ENCODE results near the gene HINFP. TPM values are rescaled to one million over a fixed set of nuclear protein-coding genes. Genes with fewer than 3 reads are reported as not detected.
A peak's percentile ranks its signal among the peaks of the same experiment; 100 is the strongest.

HINFP gene
- total and polyA plus RNA-seq, 9 of the 15 experiments (the other 6 are each of a cell fraction or from before 2014, with no cell fraction given): 13.8 to 34.1 (median 22.5) TPM

DNA sequence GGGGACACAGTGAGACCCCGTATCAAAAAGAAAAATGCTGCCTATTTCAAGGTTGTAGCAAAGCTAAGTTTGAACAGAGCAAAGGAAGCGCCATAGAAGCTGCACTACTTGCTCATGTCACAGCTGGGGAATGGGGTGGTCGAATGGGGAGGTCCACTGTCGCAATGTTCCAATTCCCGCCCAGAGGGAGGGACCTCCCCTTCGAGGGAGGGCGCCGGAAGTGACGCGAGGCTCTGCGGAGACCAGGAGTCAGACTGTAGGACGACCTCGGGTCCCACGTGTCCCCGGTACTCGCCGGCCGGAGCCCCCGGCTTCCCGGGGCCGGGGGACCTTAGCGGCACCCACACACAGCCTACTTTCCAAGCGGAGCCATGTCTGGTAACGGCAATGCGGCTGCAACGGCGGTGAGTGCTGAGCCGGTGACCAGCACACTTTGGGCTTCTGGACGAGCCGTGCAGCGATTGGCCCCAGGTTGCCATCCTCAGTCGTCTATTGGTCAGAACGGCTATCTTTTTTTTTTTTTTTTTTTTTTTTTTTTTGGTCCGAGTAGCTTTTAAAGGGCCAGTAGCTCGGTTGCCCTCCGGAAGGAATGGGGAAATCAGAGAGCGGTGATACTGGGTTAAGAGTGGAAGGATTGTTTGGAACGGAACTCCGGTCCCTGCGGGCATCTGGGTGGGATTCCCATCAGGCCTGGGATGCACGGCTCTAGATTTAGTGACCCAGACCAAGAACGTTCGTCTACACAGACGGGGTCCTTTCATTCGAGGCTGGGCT, 36.5 kb upstream of the HINFP start, which contains the start of gene HMBS (continued):
- TF ChIP-seq NFYB (IDR thresholded peaks at IDR 0.05; ENCODE audit: extremely low read depth, insufficient read length) (peak; percentile 77), NELFE (IDR thresholded peaks at IDR 0.05; ENCODE audit: insufficient read depth, insufficient read length) (no peak), ZNF766 (CRISPR knock-in tag; conservative IDR thresholded peaks at IDR 0.05) (no peak), HNRNPUL1 (IDR thresholded peaks at IDR 0.05; ENCODE audit: low read length) (no peak), ZNF717 (CRISPR knock-in tag; IDR thresholded peaks at IDR 0.05) (no peak), ZNF77 (CRISPR knock-in tag; IDR thresholded peaks at IDR 0.05) (no peak), RAD21 (CRISPR knock-in tag; conservative IDR thresholded peaks at IDR 0.05 in 1 of 2, IDR thresholded peaks at IDR 0.05 in 1 of 2) (0 out of 4 replicates have a peak, but pooled peaks of 1 of the 2 experiments have one; percentile 6), POLR2H (tag; IDR thresholded peaks at IDR 0.05; ENCODE audit: low read depth) (peak; percentile 85)
- TF ChIP-seq, protein P1, sequence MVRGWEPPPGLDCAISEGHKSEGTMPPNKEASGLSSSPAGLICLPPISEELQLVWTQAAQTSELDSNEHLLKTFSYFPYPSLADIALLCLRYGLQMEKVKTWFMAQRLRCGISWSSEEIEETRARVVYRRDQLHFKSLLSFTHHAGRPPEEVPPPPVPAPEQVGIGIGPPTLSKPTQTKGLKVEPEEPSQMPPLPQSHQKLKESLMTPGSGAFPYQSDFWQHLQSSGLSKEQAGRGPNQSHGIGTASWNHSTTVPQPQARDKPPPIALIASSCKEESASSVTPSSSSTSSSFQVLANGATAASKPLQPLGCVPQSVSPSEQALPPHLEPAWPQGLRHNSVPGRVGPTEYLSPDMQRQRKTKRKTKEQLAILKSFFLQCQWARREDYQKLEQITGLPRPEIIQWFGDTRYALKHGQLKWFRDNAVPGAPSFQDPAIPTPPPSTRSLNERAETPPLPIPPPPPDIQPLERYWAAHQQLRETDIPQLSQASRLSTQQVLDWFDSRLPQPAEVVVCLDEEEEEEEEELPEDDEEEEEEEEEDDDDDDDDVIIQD (CRISPR knock-in tag; IDR thresholded peaks at IDR 0.05): no peak
- TF ChIP-seq, protein P2, sequence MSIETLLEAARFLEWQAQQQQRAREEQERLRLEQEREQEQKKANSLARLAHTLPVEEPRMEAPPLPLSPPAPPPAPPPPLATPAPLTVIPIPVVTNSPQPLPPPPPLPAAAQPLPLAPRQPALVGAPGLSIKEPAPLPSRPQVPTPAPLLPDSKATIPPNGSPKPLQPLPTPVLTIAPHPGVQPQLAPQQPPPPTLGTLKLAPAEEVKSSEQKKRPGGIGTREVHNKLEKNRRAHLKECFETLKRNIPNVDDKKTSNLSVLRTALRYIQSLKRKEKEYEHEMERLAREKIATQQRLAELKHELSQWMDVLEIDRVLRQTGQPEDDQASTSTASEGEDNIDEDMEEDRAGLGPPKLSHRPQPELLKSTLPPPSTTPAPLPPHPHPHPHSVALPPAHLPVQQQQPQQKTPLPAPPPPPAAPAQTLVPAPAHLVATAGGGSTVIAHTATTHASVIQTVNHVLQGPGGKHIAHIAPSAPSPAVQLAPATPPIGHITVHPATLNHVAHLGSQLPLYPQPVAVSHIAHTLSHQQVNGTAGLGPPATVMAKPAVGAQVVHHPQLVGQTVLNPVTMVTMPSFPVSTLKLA (conservative IDR thresholded peaks at IDR 0.05): peak; percentile 94 to 97
- TF ChIP-seq, protein P3, sequence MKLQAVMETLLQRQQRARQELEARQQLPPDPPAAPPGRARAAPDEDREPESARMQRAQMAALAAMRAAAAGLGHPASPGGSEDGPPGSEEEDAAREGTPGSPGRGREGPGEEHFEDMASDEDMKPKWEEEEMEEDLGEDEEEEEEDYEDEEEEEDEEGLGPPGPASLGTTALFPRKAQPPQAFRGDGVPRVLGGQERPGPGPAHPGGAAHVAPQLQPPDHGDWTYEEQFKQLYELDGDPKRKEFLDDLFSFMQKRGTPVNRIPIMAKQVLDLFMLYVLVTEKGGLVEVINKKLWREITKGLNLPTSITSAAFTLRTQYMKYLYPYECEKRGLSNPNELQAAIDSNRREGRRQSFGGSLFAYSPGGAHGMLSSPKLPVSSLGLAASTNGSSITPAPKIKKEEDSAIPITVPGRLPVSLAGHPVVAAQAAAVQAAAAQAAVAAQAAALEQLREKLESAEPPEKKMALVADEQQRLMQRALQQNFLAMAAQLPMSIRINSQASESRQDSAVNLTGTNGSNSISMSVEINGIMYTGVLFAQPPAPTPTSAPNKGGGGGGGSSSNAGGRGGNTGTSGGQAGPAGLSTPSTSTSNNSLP (IDR thresholded peaks at IDR 0.05; ENCODE audit: borderline replicate concordance, low read depth, low read length): peak; percentile 45; the same call in 1 of the 2 replicates
- TF ChIP-seq, protein P4, sequence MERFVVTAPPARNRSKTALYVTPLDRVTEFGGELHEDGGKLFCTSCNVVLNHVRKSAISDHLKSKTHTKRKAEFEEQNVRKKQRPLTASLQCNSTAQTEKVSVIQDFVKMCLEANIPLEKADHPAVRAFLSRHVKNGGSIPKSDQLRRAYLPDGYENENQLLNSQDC (CRISPR knock-in tag; IDR thresholded peaks at IDR 0.05): no peak
